ENCODE data around the gene MTX3. TPM values are rescaled to one million over a fixed set of nuclear protein-coding genes. Genes with fewer than 3 reads are reported as not detected.

Gene MTX3
- polyA plus RNA-seq, 4 donors = 24.2 to 29.1 (median 26.7) TPM

- DNase-seq (ENCODE audit: low read depth in 4 of 4, low spot score in 3 of 4) = no peak
Observed at GRCh38 chr5:79984363-79984762, 6.7 kb downstream of the MTX3 start.

- no peak for DNase-seq (ENCODE audit: low read depth in 4 of 4, low spot score in 3 of 4)
Observed at GRCh38 chr5:79983618-79984017, 7.4 kb downstream of the MTX3 start.

- no peak for DNase-seq (ENCODE audit: low read depth in 4 of 4, low spot score in 3 of 4)
Observed at GRCh38 chr5:79982136-79982535, 8.9 kb downstream of the MTX3 start.

GRCh38 chr5:79976759-79977515, 14.1 kb downstream of the MTX3 start:
- DNase-seq (ENCODE audit: low read depth in 4 of 4, low spot score in 3 of 4) = no peak

GRCh38 chr5:79975422-79975821, 15.6 kb downstream of the MTX3 start:
- no peak for DNase-seq (ENCODE audit: low read depth in 4 of 4, low spot score in 3 of 4)

GRCh38 chr5:79974886-79975285, 16.2 kb downstream of the MTX3 start:
- DNase-seq (ENCODE audit: low read depth in 4 of 4, low spot score in 3 of 4) = no peak

- no peak for DNase-seq (ENCODE audit: low read depth in 4 of 4, low spot score in 3 of 4)
Observed at GRCh38 chr5:79973996-79974395, 17.1 kb downstream of the MTX3 start.

GRCh38 chr5:79973511-79973910, 17.6 kb downstream of the MTX3 start:
- DNase-seq (ENCODE audit: low read depth in 4 of 4, low spot score in 3 of 4) = no peak

GRCh38 chr5:79971156-79971555, 19.9 kb downstream of the MTX3 start:
- DNase-seq (ENCODE audit: low read depth in 4 of 4, low spot score in 3 of 4) = no peak

- no peak for DNase-seq (ENCODE audit: low read depth in 4 of 4, low spot score in 3 of 4)
Observed at GRCh38 chr5:79966448-79966847, 24.6 kb downstream of the MTX3 start.

- no peak for DNase-seq (ENCODE audit: low read depth in 4 of 4, low spot score in 3 of 4)
Observed at GRCh38 chr5:79964136-79964535, 26.9 kb downstream of the MTX3 start.

- no peak for DNase-seq (ENCODE audit: low read depth in 4 of 4, low spot score in 3 of 4)
Observed at GRCh38 chr5:79963261-79964061, 27.6 kb downstream of the MTX3 start.

GRCh38 chr5:79962575-79963222, 28.4 kb downstream of the MTX3 start:
- DNase-seq (ENCODE audit: low read depth in 4 of 4, low spot score in 3 of 4) = no peak

- no peak for DNase-seq (ENCODE audit: low read depth in 4 of 4, low spot score in 3 of 4)
Observed at GRCh38 chr5:79961716-79962574, 29.1 kb downstream of the MTX3 start.

GRCh38 chr5:79959407-79959806, 31.7 kb downstream of the MTX3 start:
- no peak for DNase-seq (ENCODE audit: low read depth in 4 of 4, low spot score in 3 of 4)

- DNase-seq (ENCODE audit: low read depth in 4 of 4, low spot score in 3 of 4) = no peak
Observed at GRCh38 chr5:79955941-79956670, 35.0 kb downstream of the MTX3 start.

GRCh38 chr5:79955356-79955895, 35.6 kb downstream of the MTX3 start:
- DNase-seq (ENCODE audit: low read depth in 4 of 4, low spot score in 3 of 4) = no peak

GRCh38 chr5:79954620-79955019, 36.4 kb downstream of the MTX3 start:
- no peak for DNase-seq (ENCODE audit: low read depth in 4 of 4, low spot score in 3 of 4)

- DNase-seq (ENCODE audit: low read depth in 4 of 4, low spot score in 3 of 4) = no peak
Observed at GRCh38 chr5:79947567-79947966, 43.5 kb downstream of the MTX3 start.

- DNase-seq (ENCODE audit: low read depth in 4 of 4, low spot score in 3 of 4) = no peak
Observed at GRCh38 chr5:79938468-79938867, 52.6 kb downstream of the MTX3 start.

All from left renal pelvis (tissue), 4 donors.